MCF 10A (cell line): ENCODE results near the gene G3BP2. TPM values are rescaled to one million over a fixed set of nuclear protein-coding genes. Genes with fewer than 3 reads are reported as not detected.

Source experiments
- BruUV-seq: library from RNA; stranded (reverse); fragments of 400-500 nt; replicated peaks from 2 replicates; lab custom pipeline; 2021; lab: Mats Ljungman, UMichigan
- CTCF ChIA-PET: fragments of 300-600 bp; sonication (Branson Sonifier 250); formaldehyde crosslinking; extraction: SDS; loops from one replicate; lab custom pipeline; 2021; ENCODE audit warnings: antibody characterized with exemption, inconsistent platforms; lab: Yijun Ruan, JAX
- POLR2A ChIA-PET: fragments of 300-600, 350-650 bp; sonication (Branson Sonifier 250); formaldehyde crosslinking; extraction: SDS; loops from one replicate; lab custom pipeline; 2020; ENCODE audit warnings: antibody characterized with exemption, inconsistent platforms; lab: Yijun Ruan, JAX
- DNase-seq: peaks from one replicate; pipeline ENCODE4 v3.0.0-alpha.2; 2018; ENCODE audit not compliant: unreplicated experiment
- H3K27ac Mint-ChIP-seq: one replicate; pipeline ENCODE4 v1.8.0; 2022; ENCODE audit warnings: mild to moderate bottlenecking, low read depth, mixed read lengths; ENCODE audit not compliant: unreplicated experiment
- H3K27me3 Mint-ChIP-seq: one replicate; pipeline ENCODE4 v1.8.0; 2022; ENCODE audit warnings: mixed read lengths; ENCODE audit not compliant: insufficient read depth, unreplicated experiment
- H3K36me3 Mint-ChIP-seq: one replicate; pipeline ENCODE4 v1.8.0; 2022; ENCODE audit warnings: mild to moderate bottlenecking, moderate library complexity, mixed read lengths; ENCODE audit not compliant: insufficient read depth, unreplicated experiment
- H3K4me1 Mint-ChIP-seq: one replicate; pipeline ENCODE4 v1.8.0; 2022; ENCODE audit warnings: mixed read lengths; ENCODE audit not compliant: insufficient read depth, unreplicated experiment
- H3K4me3 Mint-ChIP-seq: one replicate; pipeline ENCODE4 v1.8.0; 2022; ENCODE audit warnings: mild to moderate bottlenecking, moderate library complexity, mixed read lengths; ENCODE audit not compliant: unreplicated experiment
- H3K9me3 Mint-ChIP-seq: one replicate; pipeline ENCODE4 v1.8.0; 2022; ENCODE audit warnings: mixed read lengths; ENCODE audit not compliant: unreplicated experiment
- CTCF ChIP-seq: fragments of 200-600 bp; IDR thresholded peaks from one replicate; pipeline ENCODE4 v1.8.0; 2022; ENCODE audit warnings: antibody characterized with exemption, mild to moderate bottlenecking; ENCODE audit not compliant: unreplicated experiment
- intact Hi-C: fragments of 100-400 bp; cut with micrococcal nuclease; formaldehyde crosslinking; loops from 2 replicates; pipeline ENCODE4 v1.14.1; 2022
- total RNA-seq: library from RNA; stranded (reverse); gene quantifications from 2 replicates; pipeline ENCODE4 v1.2.3, GENCODE V29; 2022

Gene G3BP2
- total RNA-seq, 1 experiment from 2014 or later: 179 TPM

DNA sequence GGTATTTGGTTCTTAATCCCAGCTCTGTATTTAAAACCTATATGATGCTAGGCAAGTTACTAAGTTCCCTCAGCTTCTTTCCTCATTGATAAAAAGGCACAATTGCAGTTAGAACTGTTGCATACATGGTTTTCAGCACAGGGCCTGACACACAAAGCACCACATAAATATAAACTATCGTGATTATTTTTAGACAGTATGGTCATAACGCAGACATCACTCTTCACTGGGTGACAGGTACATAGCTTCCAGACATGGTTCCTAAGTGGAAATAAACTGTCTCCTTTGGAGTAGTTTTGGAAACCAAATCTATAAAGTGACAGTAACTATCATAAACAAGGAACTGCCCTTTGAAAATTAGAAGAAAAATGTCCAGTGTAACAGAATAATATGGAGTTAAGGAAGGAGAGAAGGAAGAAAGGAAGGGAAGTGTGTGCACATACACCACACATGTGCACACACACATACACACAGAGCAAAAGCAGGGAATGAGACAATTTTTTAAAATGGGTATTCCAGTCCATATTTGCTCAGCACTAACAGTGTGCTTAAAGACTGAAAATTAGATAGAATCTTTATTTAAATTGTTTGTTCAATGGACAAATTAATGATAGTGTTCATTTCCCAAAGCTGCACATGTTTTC, 12.5 kb upstream of the G3BP2 start:
- ChIA-PET CTCF (no interaction called here), POLR2A (interaction anchor here (1.2 to 4.6 kb wide), 2 partner anchors 13 to 38 kb away, joined by 5 to 26 read pairs; partner anchors contain the start of genes G3BP2 and USO1)
- Mint-ChIP-seq H3K36me3 (peaks cover 5% of the 10 kb centered on the region), H3K27ac (no peak overlapping the region), H3K9me3 (no peaks in the 10 kb centered on the region), H3K4me1 (no peaks in the 10 kb centered on the region), H3K27me3 (no peaks in the 10 kb centered on the region), H3K4me3 (no peak overlapping the region)
- TF ChIP-seq CTCF: no peak
- no peak for DNase-seq
- BruUV-seq: no TSS peak
- intact Hi-C loops: no loop called here

DNA sequence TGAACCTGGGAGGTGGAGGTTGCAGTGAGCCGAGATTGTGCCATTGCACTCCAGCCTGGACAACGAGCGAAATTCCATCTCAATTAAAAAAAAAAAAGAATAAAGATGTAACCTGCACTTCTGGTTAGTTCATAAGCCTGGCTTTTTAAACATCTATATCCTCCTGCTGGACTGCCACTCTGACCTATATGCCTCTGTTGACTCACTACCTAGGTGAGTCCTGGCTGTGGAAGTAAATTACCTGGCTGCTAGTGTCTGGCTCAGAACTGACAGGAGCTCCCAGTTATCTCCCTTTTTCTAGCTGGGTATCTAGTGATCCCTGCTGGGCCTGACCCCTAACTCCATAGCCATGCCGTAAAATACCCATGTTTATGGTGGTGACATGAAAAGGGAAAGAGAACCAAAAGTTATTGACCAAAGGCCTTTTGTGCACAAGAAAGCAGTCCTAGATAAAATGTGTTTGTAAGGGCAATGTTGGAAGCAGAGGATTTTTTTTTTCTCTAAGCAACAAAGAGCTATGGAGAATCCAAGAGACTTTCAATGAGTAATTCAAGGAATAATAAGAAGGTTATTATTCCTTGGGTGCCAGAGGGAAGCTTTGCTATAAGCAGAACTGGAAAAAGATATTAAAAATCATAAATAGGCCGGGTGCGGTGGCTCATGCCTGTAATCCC, 10.4 kb upstream of the G3BP2 start:
- H3K27ac Mint-ChIP-seq: no peak overlapping the region
- intact Hi-C loops: no loop called here
- POLR2A ChIA-PET: interaction anchor here (2.0 to 4.6 kb wide), 2 partner anchors 11 to 41 kb away, joined by 4 to 26 read pairs; partner anchors contain the start of genes G3BP2 and USO1
- CTCF ChIA-PET: interaction anchor here (1.2 kb wide), 1 partner anchor 40 kb away, joined by 3 read pairs; no protein-coding TSS in a partner anchor
- H3K4me3 Mint-ChIP-seq: no peak overlapping the region
- BruUV-seq: no TSS peak
- no peak for DNase-seq
- H3K4me1 Mint-ChIP-seq: no peaks in the 10 kb centered on the region
- no peaks in the 10 kb centered on the region for H3K27me3 Mint-ChIP-seq
- H3K36me3 Mint-ChIP-seq: peaks cover under 1% of the 10 kb centered on the region
- no peak for TF ChIP-seq CTCF
- no peaks in the 10 kb centered on the region for H3K9me3 Mint-ChIP-seq

DNA sequence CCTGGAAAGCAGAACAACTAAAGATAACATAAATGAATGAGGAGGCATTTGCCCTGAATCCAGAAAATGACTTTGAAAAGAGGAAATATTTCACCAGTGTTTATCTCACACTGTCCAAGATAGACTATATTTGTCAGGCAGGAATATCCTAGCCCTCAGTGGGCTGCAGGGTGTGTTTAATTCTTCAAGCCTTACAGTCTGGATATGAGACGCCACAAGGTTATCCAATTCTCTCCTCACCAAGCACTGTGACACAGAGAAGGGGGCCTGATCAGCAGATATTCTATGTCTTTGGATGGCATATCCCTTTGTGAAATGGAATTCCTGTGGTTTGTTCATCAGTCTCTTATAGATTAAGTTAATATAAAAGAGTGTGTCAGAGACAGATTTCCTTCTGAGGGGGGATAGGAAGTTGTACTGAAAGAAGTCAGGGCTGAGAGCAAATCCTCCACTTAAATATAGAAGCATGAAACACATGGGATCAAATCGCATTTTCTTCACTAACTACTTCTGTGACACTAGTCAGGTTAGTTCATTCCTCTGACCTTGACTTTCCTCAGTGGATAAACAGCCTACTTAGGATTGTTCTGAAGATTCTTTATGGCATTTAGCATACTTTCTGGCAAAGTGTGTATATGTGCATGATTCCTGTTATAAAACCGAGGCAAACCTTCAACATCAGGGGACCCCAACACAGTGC, 6.8 kb upstream of the G3BP2 start:
- no TSS peak for BruUV-seq
- H3K27ac Mint-ChIP-seq: no peak overlapping the region
- H3K4me3 Mint-ChIP-seq: no peak overlapping the region
- H3K36me3 Mint-ChIP-seq: no peaks in the 10 kb centered on the region
- H3K4me1 Mint-ChIP-seq: no peaks in the 10 kb centered on the region
- intact Hi-C loops: no loop called here
- no peaks in the 10 kb centered on the region for H3K27me3 Mint-ChIP-seq
- TF ChIP-seq CTCF: no peak
- no peak for DNase-seq
- H3K9me3 Mint-ChIP-seq: no peaks in the 10 kb centered on the region
- CTCF ChIA-PET: interaction anchor here (0.5 kb wide), 1 partner anchor 214 kb away, joined by 3 read pairs; no protein-coding TSS in a partner anchor
- POLR2A ChIA-PET: no interaction called here

DNA sequence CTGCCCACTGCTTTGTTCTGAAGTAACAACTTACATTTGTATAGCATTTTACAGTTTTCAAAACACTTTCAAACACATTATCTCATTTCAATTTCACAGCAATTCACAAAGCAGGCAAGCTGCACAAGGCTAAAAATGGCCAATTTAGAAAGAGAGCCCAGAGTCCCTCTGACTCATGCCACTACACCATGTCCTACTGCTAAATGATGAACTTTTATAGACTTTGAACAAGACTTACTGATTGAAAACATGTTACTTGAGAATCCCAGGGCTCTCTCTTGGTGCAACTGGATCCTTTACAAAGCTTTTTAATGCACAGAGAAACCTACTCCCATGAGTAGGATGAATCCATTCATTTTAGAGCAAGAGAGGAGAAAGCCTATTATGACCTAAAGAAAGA, 5.8 kb upstream of the G3BP2 start:
- DNase-seq: no peak
- Mint-ChIP-seq H3K27me3 (no peaks in the 10 kb centered on the region), H3K27ac (no peak overlapping the region), H3K36me3 (no peaks in the 10 kb centered on the region), H3K9me3 (no peaks in the 10 kb centered on the region), H3K4me1 (no peaks in the 10 kb centered on the region), H3K4me3 (no peak overlapping the region)
- BruUV-seq: no TSS peak
- CTCF ChIA-PET: interaction anchor here (0.6 kb wide), 1 partner anchor 414 kb away, joined by 4 read pairs; no protein-coding TSS in a partner anchor
- intact Hi-C loops: no loop called here
- no peak for TF ChIP-seq CTCF
- POLR2A ChIA-PET: interaction anchor here (0.6 kb wide), 1 partner anchor 32 kb away, joined by 3 read pairs; no protein-coding TSS in a partner anchor
